CD4-positive, alpha-beta T cell (primary cell): ENCODE data around the gene GRM4. TPM values are rescaled to one million over a fixed set of nuclear protein-coding genes. Genes with fewer than 3 reads are reported as not detected.

Experiments used
- ATAC-seq: fragments of 200-7000 bp; cut with Tn5 transposase; one replicate; pipeline ENCODE4 v1.10.0; 2022; ENCODE audit warnings: mild to moderate bottlenecking; ENCODE audit not compliant: poor library complexity
- CTCF ChIA-PET: fragments of 350-600 bp; sonication (Branson Sonifier 250); formaldehyde crosslinking; loops from one replicate; lab custom pipeline; 2021; ENCODE audit warnings: antibody characterized with exemption, inconsistent platforms; lab: Charles Lee
- POLR2A ChIA-PET: fragments of 350-600 bp; sonication (Branson Sonifier 250); formaldehyde crosslinking; loops from one replicate; lab custom pipeline; 2021; ENCODE audit warnings: antibody characterized with exemption, inconsistent platforms; lab: Charles Lee
- DNase-seq, 14 experiments: peaks; one replicate each; pipeline ENCODE4 v3.0.0-alpha.2; 2013 to 2020; ENCODE audit warnings: mixed read lengths in 2 of 14
- H3K27ac ChIP-seq, 2 donors: one replicate each; pipeline versions ENCODE4 v1.5.1 to v1.7.0; 2013; ENCODE audit warnings: low read length in 2 of 2, low read depth in 1 of 2, mild to moderate bottlenecking in 1 of 2
- H3K27me3 ChIP-seq, 2 experiments: 1 replicate in 1 of 2; 2 replicates in 1 of 2; pipeline versions ENCODE4 v1.6.1 to v1.7.0; 2013; ENCODE audit warnings: low read length in 2 of 2, control low read depth in 1 of 2, mild to moderate bottlenecking in 1 of 2, moderate library complexity in 1 of 2; ENCODE audit not compliant: insufficient read depth in 2 of 2, control insufficient read depth in 1 of 2
- H3K36me3 ChIP-seq: one replicate; pipeline ENCODE4 v1.6.1; 2013; ENCODE audit warnings: low read length, control low read depth; ENCODE audit not compliant: insufficient read depth
- H3K4me1 ChIP-seq: one replicate; pipeline ENCODE4 v1.6.1; 2013; ENCODE audit warnings: low read length, control low read depth; ENCODE audit not compliant: insufficient read depth
- H3K4me3 ChIP-seq: one replicate; pipeline ENCODE4 v1.5.1; 2013; ENCODE audit warnings: mild to moderate bottlenecking, low read length, moderate library complexity
- H3K9me3 ChIP-seq, 2 experiments: 1 replicate in 1 of 2; 2 replicates in 1 of 2; pipeline versions ENCODE4 v1.6.1 to v1.7.0; 2013; ENCODE audit warnings: low read length in 2 of 2, mild to moderate bottlenecking in 2 of 2, control low read depth in 1 of 2, moderate library complexity in 1 of 2; ENCODE audit not compliant: control insufficient read depth in 1 of 2, insufficient read depth in 1 of 2
- H3K27ac Mint-ChIP-seq: one replicate; pipeline ENCODE4 v1.8.0; 2020; ENCODE audit warnings: mixed read lengths
- H3K27me3 Mint-ChIP-seq: one replicate; pipeline ENCODE4 v1.8.0; 2021; ENCODE audit warnings: mixed read lengths
- H3K36me3 Mint-ChIP-seq: one replicate; pipeline ENCODE4 v1.8.0; 2021; ENCODE audit warnings: low read depth, mixed read lengths
- H3K4me1 Mint-ChIP-seq: one replicate; pipeline ENCODE4 v1.8.0; 2021; ENCODE audit warnings: low read depth, mixed read lengths
- H3K4me3 Mint-ChIP-seq: one replicate; pipeline ENCODE4 v1.8.0; 2020; ENCODE audit warnings: mild to moderate bottlenecking, mixed read lengths
- H3K9me3 Mint-ChIP-seq: one replicate; pipeline ENCODE4 v1.8.0; 2020; ENCODE audit warnings: mixed read lengths
- intact Hi-C, 2 experiments: fragments of 100-400 bp; cut with DNase I in 1 of 2; cut with micrococcal nuclease in 1 of 2; formaldehyde crosslinking; loops; one replicate each; pipeline versions ENCODE4 v1.15.1 to v1.9.0; 2023 to 2025; cut with DNase I, micrococcal nuclease
- total RNA-seq, 174 experiments: library from RNA in 2 of 174; stranded (reverse) in 2 of 174; gene quantifications; one replicate each; pipeline ENCODE4 v1.2.3 and lab custom pipeline; 2021 to 2026
- TF ChIP-seq, protein P1 (sequence below): fragments of 200-600 bp; IDR thresholded peaks from one replicate; pipeline ENCODE4 v1.8.0; 2022; ENCODE audit warnings: antibody characterized with exemption, mild to moderate bottlenecking

The GRM4 gene
- total RNA-seq, 2 experiments from 2014 or later, result 0.08 TPM; not detected in 1

DNA sequence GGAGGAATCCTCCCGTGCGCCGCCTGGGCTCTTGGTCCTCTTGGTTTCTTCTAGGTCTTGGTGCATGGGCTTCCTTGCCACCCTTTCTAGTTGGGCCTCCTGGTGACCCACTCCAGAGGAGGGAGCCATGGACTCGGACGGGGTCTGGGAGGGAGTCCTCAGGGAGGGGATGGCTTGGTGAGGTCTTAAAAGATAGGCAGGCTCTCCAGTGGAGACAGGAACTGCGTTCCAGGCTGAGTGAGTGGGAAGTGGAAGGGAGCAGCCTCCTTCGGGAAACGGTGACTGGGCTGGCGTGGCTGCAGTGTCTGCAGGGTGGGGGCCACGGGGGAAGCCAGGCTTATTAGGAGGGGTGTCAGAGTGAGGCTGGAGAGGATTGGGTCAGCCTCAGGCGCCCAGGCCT, 152.8 kb downstream of the GRM4 start:
- ATAC-seq (no peak), DNase-seq (no peak)
- ChIA-PET CTCF (interaction anchor here (0.6 kb wide), 1 partner anchor 264 kb away, joined by 3 read pairs; no protein-coding TSS in a partner anchor), POLR2A (no interaction called here)
- no peak overlapping the region for H3K4me3 Mint-ChIP-seq
- H3K9me3 Mint-ChIP-seq, result no peaks in the 10 kb centered on the region
- Histone ChIP-seq H3K9me3 (no peaks in the 10 kb centered on the region), H3K27ac (no peak overlapping the region), H3K4me1 (no peaks in the 10 kb centered on the region), H3K27me3 (peaks cover 0 to 5% of the 10 kb centered on the region in 2 experiments), H3K4me3 (no peak overlapping the region), H3K36me3 (no peaks in the 10 kb centered on the region)
- no peak overlapping the region for H3K27ac Mint-ChIP-seq
- H3K4me1 Mint-ChIP-seq, result no peaks in the 10 kb centered on the region
- TF ChIP-seq, protein P1, sequence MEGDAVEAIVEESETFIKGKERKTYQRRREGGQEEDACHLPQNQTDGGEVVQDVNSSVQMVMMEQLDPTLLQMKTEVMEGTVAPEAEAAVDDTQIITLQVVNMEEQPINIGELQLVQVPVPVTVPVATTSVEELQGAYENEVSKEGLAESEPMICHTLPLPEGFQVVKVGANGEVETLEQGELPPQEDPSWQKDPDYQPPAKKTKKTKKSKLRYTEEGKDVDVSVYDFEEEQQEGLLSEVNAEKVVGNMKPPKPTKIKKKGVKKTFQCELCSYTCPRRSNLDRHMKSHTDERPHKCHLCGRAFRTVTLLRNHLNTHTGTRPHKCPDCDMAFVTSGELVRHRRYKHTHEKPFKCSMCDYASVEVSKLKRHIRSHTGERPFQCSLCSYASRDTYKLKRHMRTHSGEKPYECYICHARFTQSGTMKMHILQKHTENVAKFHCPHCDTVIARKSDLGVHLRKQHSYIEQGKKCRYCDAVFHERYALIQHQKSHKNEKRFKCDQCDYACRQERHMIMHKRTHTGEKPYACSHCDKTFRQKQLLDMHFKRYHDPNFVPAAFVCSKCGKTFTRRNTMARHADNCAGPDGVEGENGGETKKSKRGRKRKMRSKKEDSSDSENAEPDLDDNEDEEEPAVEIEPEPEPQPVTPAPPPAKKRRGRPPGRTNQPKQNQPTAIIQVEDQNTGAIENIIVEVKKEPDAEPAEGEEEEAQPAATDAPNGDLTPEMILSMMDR, result no peak
- intact Hi-C loops, result no loop called here
- no peaks in the 10 kb centered on the region for H3K27me3 Mint-ChIP-seq
- no peaks in the 10 kb centered on the region for H3K36me3 Mint-ChIP-seq

DNA sequence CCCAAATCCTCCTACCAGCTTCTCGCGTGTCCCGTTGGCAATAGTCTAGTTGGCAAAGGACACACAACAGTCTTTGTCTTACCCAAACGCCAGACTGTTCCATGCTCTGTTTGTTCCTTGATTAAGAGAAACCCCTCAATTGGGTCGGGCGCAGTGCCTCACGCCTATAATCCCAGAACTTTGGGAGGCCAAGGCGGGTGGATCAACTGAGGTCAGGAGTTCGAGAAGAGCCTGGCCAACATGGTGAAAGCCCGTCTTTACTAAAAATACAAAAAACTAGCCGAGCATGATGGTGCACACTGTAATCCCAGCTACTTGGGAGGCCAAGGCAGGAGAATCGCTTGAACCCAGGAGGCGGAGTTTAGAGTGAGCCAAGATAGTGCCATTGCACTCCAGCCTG, 153.7 kb downstream of the GRM4 start:
- no peaks in the 10 kb centered on the region for H3K36me3 Mint-ChIP-seq
- no peak overlapping the region for H3K27ac Mint-ChIP-seq
- Histone ChIP-seq H3K4me3 (no peak overlapping the region), H3K27me3 (peaks cover 0 to 5% of the 10 kb centered on the region in 2 experiments), H3K9me3 (no peaks in the 10 kb centered on the region), H3K27ac (no peak overlapping the region), H3K4me1 (no peaks in the 10 kb centered on the region), H3K36me3 (no peaks in the 10 kb centered on the region)
- H3K4me3 Mint-ChIP-seq, result no peak overlapping the region
- TF ChIP-seq, protein P1, result no peak
- ChIA-PET POLR2A (no interaction called here), CTCF (interaction anchor here (0.6 kb wide), 1 partner anchor 263 kb away, joined by 3 read pairs; no protein-coding TSS in a partner anchor)
- DNase-seq (no peak), ATAC-seq (no peak)
- H3K27me3 Mint-ChIP-seq, result no peaks in the 10 kb centered on the region
- intact Hi-C loops, result no loop called here
- no peaks in the 10 kb centered on the region for H3K9me3 Mint-ChIP-seq
- no peaks in the 10 kb centered on the region for H3K4me1 Mint-ChIP-seq

DNA sequence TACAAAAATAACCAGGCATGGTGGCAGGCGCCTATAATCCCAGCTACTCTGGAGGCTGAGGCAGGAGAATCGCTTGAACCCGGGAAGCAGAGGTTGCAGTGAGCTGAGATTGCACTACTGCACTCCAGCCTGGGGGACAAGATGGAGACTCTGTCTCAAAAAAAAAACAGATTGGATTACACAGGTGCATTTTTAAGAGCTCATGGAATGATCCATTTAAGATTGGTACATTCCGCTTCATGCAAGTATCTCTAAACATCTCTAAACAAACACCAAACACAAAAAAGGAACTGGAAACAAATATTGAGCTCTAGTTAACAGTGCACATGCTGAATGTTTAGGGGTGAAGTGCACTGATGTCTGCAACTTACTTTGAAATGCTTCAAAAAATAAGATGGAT, 154.3 kb downstream of the GRM4 start:
- no peak for DNase-seq
- Histone ChIP-seq H3K9me3 (no peaks in the 10 kb centered on the region), H3K36me3 (no peaks in the 10 kb centered on the region), H3K4me3 (no peak overlapping the region), H3K4me1 (no peaks in the 10 kb centered on the region), H3K27ac (no peak overlapping the region), H3K27me3 (peaks cover 0 to 5% of the 10 kb centered on the region in 2 experiments)
- no peaks in the 10 kb centered on the region for H3K36me3 Mint-ChIP-seq
- no peaks in the 10 kb centered on the region for H3K9me3 Mint-ChIP-seq
- ChIA-PET CTCF (no interaction called here), POLR2A (no interaction called here)
- no peak overlapping the region for H3K27ac Mint-ChIP-seq
- ATAC-seq, result no peak
- no peaks in the 10 kb centered on the region for H3K4me1 Mint-ChIP-seq
- TF ChIP-seq, protein P1, result no peak
- no peak overlapping the region for H3K4me3 Mint-ChIP-seq
- intact Hi-C loops, result no loop called here
- H3K27me3 Mint-ChIP-seq, result no peaks in the 10 kb centered on the region
